Measurements from ENCODE around the gene ERBB4.
"Not testable (repeated sequence)": the region's sequence is repeated elsewhere in the genome, so short reads cannot be mapped to it uniquely, and the experiment has no call there.

Gene ERBB4

GRCh38 chr2:212288308-212288707, 250.3 kb downstream of the ERBB4 start:
- DNase-seq: no peak

DNA sequence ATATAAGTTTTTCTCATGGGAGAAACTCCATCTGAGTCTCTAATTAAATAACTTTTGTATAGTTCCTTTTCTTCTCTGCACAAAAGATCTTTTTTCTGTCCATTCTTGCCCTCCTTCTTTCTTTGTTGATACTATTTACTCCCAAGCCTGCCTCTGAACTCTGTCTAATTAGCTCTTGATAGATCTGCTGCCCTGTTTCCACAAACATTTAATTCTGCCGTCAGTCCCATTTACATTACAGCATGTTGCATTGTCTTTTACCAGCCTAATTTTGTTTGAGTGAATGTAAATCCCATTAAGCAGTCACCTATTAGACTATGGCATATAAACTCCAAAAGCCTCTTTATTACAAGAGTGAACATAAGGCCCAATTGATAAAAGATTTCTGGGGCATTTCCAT, 254.4 kb downstream of the ERBB4 start:
- no peak for DNase-seq

DNA sequence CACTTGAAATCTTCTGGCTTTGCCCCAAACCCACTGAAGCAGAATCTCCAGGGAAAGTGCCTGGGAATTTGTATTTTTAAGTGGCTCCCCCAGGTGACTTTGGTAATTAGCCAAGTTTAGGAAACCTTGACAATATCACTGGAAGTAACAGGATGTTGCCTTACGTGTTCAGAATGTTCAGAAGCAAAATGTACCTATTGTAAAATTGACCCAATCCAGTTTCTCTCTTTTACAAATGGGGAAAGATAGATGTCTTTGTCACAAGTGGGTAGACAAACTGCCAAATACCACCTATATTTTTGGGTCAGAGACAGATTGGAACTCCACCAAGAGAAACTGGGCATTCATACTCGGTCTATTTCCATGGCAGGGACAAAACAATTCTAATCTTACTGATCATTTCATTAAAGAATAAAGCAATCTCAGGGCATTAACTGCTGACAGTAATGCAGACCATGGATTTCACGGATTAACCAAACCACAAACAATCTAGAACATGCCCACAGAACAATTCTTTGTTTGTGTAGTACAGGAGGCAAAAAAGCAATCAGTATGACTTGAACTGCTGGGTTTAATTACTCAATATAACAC, 255.8 kb downstream of the ERBB4 start:
- no peak for DNase-seq

DNA sequence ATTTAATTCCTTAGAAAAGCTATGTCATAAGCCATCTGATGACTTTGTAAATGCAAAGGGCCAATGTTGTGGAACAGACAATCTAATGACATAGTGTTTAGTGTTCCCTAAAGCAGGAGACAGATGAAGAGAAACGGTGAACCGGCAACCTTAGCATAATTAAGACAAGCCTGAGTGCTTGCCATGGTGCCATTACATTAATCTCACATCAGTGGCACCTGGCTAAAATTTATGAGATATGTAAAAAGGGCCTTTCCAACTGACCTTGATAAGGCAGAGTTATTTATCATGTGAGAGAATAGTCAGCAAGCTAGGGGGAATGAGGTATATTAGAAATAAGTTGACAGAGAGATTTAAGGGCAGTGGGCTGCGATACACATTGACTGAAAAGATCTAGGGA, 261.8 kb downstream of the ERBB4 start:
- DNase-seq: no peak

- no peak for DNase-seq
Observed at GRCh38 chr2:212274215-212274614, 264.4 kb downstream of the ERBB4 start.

- no peak for DNase-seq
Observed at GRCh38 chr2:212271583-212271982, 267.0 kb downstream of the ERBB4 start.

- no peak for DNase-seq
Observed at GRCh38 chr2:212269005-212269404, 269.6 kb downstream of the ERBB4 start.

GRCh38 chr2:212266297-212266696, 272.3 kb downstream of the ERBB4 start:
- DNase-seq: no peak

- no peak for DNase-seq
Observed at GRCh38 chr2:212265777-212266176, 272.8 kb downstream of the ERBB4 start.

DNA sequence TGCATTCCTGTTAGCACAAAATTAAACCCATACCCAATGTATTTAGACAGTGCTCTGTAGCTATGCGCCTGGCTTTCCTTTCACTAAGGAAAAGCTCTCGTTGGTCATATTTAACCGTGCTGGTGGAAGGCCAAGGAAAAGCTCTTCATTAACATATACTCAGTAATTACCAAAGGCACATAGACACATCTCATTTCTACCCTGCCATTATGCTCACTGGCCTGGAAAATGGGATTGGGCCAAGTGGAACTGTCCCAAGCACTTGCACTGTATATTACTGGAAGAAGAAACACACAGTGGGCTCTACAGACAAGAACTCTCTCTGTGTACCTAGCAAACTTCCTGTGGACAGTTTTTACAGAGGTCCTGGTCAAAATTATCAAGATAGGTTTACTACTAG, 274.4 kb downstream of the ERBB4 start:
- no peak for DNase-seq

GRCh38 chr2:212259226-212259625, 279.4 kb downstream of the ERBB4 start:
- DNase-seq: no peak

DNA sequence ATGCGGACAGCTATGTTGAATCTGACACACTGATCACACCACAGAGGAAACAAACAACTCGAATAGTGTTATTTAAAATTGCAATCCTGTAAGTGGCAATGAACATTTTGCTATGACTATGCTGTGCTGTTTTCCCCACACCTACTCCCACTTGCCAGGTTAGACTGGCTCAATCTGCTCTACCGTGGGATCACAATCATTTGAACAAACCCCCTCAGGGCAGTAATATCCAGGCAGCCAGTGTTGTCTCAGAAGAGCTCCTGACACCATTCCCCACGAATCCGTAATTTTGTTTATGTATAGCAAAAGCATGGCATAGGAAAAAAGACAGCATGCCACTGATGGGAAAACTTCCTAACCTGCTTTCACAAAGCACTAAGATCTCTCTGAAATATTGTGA, 284.3 kb downstream of the ERBB4 start:
- DNase-seq: no peak

GRCh38 chr2:212249451-212249850, 289.2 kb downstream of the ERBB4 start:
- DNase-seq: no peak

GRCh38 chr2:212245880-212246279, 292.7 kb downstream of the ERBB4 start:
- no peak for DNase-seq

GRCh38 chr2:212242724-212243123, 295.9 kb downstream of the ERBB4 start:
- DNase-seq: no peak

DNA sequence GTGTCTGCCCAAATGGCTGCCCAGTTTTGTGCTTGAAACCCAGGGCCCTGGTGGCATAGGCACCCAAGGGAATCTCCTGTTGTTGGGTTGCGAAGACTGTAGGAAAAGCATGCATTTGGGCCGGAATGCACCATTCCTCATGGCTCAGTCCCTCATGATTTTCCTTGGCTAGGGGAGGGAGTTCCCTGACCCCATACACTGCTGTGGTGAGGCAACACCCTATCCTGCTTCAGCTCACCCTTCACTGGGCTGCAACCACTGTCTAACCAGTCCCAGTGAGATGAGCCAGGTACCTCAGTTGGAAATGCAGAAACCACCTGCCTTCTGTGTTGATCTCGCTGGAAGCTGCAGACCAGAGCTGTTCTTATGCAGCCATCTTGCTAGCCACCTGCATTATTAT, 300.4 kb downstream of the ERBB4 start:
- not testable (repeated sequence) for DNase-seq

DNA sequence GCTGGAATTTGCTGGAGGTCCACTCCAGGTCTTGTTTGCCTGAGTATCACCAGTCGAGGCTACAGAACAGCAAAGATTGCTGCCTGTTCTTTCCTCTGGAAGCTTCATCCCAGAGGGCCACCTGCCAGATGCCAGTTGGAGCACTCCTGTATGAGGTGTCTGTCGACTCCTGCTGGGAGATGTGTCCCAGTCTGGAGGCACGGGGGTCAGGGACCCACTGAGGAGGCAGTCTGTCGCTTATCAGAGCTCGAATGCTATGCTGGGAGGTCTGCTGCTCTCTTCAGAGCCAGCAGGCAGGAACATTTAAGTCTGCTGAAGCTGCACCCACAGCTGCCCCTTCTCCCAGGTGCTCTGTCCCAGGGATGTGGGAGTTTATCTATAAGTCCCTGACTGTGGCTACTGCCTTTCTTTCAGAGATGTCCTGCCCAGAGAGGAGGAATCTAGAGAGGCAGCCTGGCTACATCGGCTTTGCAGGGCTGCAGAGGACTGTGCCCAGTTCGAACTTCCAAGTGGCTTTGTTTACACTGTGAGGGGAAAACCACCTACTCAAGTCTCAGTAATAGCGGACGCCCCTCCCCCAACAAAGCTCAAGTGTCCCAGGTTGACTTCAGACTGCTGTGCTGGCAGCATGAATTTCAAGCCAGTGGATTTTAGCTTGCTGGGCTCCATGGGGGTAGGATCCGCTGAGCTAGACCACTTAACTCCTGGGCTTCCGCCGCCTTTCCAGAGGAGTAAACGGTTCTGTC, 301.1 kb downstream of the ERBB4 start:
- DNase-seq: no peak

DNA sequence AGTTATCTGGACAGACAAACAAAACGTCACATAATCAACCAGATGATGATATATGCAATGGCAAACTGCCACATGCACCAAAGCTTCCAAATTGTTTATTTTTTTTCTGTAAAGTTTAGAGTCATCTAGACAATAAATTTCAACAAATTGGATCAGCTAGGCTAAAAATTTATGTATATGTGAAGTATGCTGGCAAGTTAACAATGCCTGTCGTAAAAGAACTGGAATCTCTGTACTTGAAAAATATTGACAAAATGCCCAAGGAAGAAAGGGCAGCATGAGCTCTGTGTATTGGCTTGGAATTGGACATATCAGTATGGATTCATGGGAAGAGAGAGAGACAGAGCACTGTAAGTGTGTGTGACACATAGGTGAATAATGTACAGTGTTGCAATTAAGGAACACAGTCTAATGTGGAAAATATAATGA, 309.8 kb downstream of the ERBB4 start:
- no peak for DNase-seq

DNA sequence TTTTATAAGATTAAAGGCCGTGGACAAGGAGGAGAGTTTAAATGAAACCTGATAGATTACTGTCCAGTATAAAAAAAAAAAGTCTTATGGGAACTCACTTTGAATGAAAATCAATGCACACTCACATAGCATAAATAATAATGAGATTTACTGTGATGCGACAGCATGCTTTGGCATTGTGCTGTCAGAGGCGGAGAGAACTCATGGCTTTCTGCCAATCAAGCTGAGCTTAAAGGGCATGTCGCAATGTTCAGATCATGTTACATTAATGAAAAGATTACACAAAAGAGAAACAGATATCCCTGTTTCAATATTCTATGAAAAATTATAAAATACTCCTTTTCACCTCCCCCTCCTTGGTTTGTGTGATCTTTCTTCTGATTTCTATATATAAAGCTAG, 310.8 kb downstream of the ERBB4 start:
- DNase-seq: no peak

DNA sequence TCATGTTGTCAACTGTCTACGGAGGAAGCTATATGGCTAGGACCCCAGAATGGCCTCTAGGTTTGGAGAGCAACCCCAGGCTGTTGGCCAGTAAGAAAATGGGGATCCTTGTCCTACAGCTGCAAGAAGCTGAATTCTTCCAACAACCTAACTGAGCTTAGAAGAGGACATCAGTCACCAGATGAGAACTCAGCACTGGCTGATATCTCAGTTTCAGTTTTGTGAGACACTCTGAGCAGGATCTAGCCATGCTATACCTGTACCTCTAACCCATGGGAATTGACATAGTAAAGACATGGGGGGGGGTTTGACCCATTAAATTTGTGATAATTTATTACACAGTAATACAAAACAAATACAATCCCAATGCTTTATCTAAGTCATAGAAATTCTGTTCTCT, 312.5 kb downstream of the ERBB4 start:
- DNase-seq: no peak

- no peak for DNase-seq
Observed at GRCh38 chr2:212223696-212224095, 314.9 kb downstream of the ERBB4 start.

GRCh38 chr2:212213191-212213590, 325.4 kb downstream of the ERBB4 start:
- DNase-seq: no peak

DNA sequence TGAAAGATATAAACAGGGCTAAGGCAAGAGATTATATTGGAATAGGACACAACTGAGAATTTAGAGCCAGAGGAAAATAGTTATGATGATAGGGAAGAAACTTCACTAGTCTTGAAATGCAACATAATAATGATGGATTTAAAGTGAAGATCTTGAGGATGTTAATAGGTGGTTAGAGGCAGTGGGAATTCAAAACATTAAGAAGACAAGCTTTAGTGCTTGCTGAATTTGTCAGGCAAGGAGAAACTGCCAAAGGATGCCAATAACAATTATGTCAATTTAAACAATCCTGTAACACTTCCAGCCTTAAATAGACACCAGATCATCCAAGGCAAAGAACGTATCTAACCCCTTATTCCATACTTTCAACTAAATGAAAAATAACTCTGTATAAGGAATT, 330.1 kb downstream of the ERBB4 start:
- DNase-seq: no peak

DNA sequence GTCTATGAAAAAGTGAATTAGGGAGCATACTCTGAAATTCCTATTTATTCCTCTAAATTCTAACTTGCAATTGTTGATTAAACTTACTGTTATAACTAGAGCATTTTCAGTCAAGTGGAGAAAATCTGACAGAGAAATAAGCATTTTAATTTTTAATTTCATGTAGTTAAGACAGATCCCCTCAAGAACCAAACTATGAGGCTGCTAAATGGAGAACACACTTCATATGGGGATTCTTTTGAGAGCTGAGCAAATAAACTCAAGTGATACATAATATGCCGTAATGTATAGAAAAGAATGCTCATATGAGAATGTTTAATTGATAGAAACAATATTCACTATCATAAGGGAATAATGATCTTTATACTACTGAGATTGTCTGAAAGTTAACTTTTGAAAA, 340.8 kb downstream of the ERBB4 start:
- no peak for DNase-seq

- DNase-seq: no peak
Observed at GRCh38 chr2:212195626-212196025, 343.0 kb downstream of the ERBB4 start.

All from activated naive CD4-positive, alpha-beta T cell (primary cell).